ENCODE measurements around the gene CARD19. TPM values are rescaled to one million over a fixed set of nuclear protein-coding genes. Genes with fewer than 3 reads are reported as not detected.

Gene CARD19
- total RNA-seq, 1 experiment from 2014 or later = 54.5 TPM

- Histone ChIP-seq H3K79me2 (ENCODE audit: insufficient read depth, low read length) (no peaks in the 10 kb centered on the region; the same call in 1 of the 2 replicates), H3K4me3 (replicated peaks in 1 of 2; ENCODE audit: low read depth in 1 of 2, low read length in 2 of 2) (no peak overlapping the region), H3K36me3 (ENCODE audit: control insufficient read depth in 1 of 2, insufficient read depth in 2 of 2, low read length in 2 of 2) (no peaks in the 10 kb centered on the region; a peak in 1 of 4 replicates), H3K27ac (ENCODE audit: low read depth, low read length) (no peak overlapping the region), H3K9me3 (ENCODE audit: control insufficient read depth in 1 of 2, insufficient read depth in 1 of 2, low read depth in 1 of 2, low read length in 2 of 2) (no peaks in the 10 kb centered on the region), H3K4me1 (ENCODE audit: control insufficient read depth in 1 of 2, insufficient read depth in 2 of 2, low read length in 2 of 2) (peaks cover 14 to 15% of the 10 kb centered on the region in 2 experiments; a peak in 3 of 4 replicates), H2AFZ (ENCODE audit: low read depth, low read length, poor library complexity, severe bottlenecking) (no peak overlapping the region), H3K9ac (ENCODE audit: low read length) (no peak overlapping the region), H4K20me1 (ENCODE audit: insufficient read depth) (no peaks in the 10 kb centered on the region), H3K27me3 (ENCODE audit: insufficient read depth, low read length) (no peaks in the 10 kb centered on the region), H3K9me2 (ENCODE audit: insufficient read depth) (no peaks in the 10 kb centered on the region), H3K4me2 (ENCODE audit: low read length) (no peak overlapping the region)
- TF ChIP-seq ELF1 (IDR thresholded peaks at IDR 0.05; ENCODE audit: borderline replicate concordance, low read depth) (no peak), ZFX (IDR thresholded peaks at IDR 0.05) (no peak), ATF3 (IDR thresholded peaks at IDR 0.05) (no peak), SIN3A (IDR thresholded peaks at IDR 0.05; ENCODE audit: low read depth) (no peak), ZBTB33 (IDR thresholded peaks at IDR 0.05; ENCODE audit: extremely low read depth, insufficient replicate concordance, low read length) (no peak), MAX (IDR thresholded peaks at IDR 0.05) (no peak), RAD21 (IDR thresholded peaks at IDR 0.05; ENCODE audit: low read depth) (no peak), POLR2A (IDR thresholded peaks at IDR 0.05; ENCODE audit: borderline replicate concordance, extremely low read depth, insufficient read depth, insufficient read length) (no peak)
- ChIA-PET POLR2A (interaction anchor here (1.3 kb wide), 1 partner anchor 8 kb away, joined by 3 read pairs; the partner anchor contains the start of gene NINJ1), RAD21 (ENCODE audit: low non-redundant PET in 1 of 2, low total read pairs in 2 of 2, uncharacterized antibody in 2 of 2, unreplicated experiment in 2 of 2) (no interaction called here), CTCF (no interaction called here)
- no peak for DNase-seq (ENCODE audit: low read depth, low spot score)
- intact Hi-C loops (cut with micrococcal nuclease) = no loop called here
- BruUV-seq (replicated peaks) = no TSS peak
- no peak for ATAC-seq
These were observed 29.4 kb downstream of the CARD19 start for GRCh38 chr9:93125331-93125894.
